GM23248 (cell line): Measurements from ENCODE around the gene MPRIP. TPM values are rescaled to one million over a fixed set of nuclear protein-coding genes. Genes with fewer than 3 reads are reported as not detected.

ENCODE experiments used
- DNase-seq: peaks from one replicate; pipeline ENCODE4 v3.0.0-alpha.2; 2015
- H2AFZ ChIP-seq: fragments of 200-600 bp; sonication (generic); 2 replicates; pipeline ENCODE4 v1.6.1; 2016; ENCODE audit warnings: antibody characterized with exemption
- H3F3A ChIP-seq: fragments of 200-600 bp; sonication (generic); 2 replicates; pipeline ENCODE4 v1.6.1; 2016; ENCODE audit warnings: mild to moderate bottlenecking, antibody characterized with exemption, mixed run types; ENCODE audit not compliant: insufficient read depth
- H3K27ac ChIP-seq: fragments of 200-600 bp; sonication (generic); 2 replicates; pipeline ENCODE4 v1.5.1; 2016; ENCODE audit warnings: mild to moderate bottlenecking
- H3K27me3 ChIP-seq: fragments of 200-600 bp; sonication (generic); replicated peaks from 2 replicates; pipeline ENCODE4 v1.6.1; 2016; ENCODE audit warnings: mild to moderate bottlenecking; ENCODE audit not compliant: insufficient read depth
- H3K36me3 ChIP-seq: fragments of 200-600 bp; sonication (generic); 2 replicates; pipeline ENCODE4 v1.6.1; 2016; ENCODE audit warnings: low read depth, mild to moderate bottlenecking
- H3K4me1 ChIP-seq: fragments of 200-600 bp; sonication (generic); 2 replicates; pipeline ENCODE4 v1.6.1; 2016; ENCODE audit warnings: mild to moderate bottlenecking; ENCODE audit not compliant: insufficient read depth
- H3K4me2 ChIP-seq: fragments of 200-600 bp; sonication (generic); one replicate; pipeline ENCODE4 v1.6.1; 2016; ENCODE audit warnings: mild to moderate bottlenecking; ENCODE audit not compliant: unreplicated experiment
- H3K4me3 ChIP-seq: fragments of 200-600 bp; sonication (generic); 2 replicates; pipeline ENCODE4 v1.5.1; 2016; ENCODE audit warnings: mild to moderate bottlenecking
- H3K79me2 ChIP-seq: fragments of 200-600 bp; sonication (generic); 2 replicates; pipeline ENCODE4 v1.6.1; 2016; ENCODE audit warnings: mild to moderate bottlenecking; ENCODE audit not compliant: insufficient read depth
- H3K9ac ChIP-seq: fragments of 200-600 bp; sonication (generic); 2 replicates; pipeline ENCODE4 v1.6.1; 2016; ENCODE audit warnings: mild to moderate bottlenecking
- H3K9me2 ChIP-seq: fragments of 200-600 bp; sonication (generic); 2 replicates; pipeline ENCODE4 v1.6.1; 2016; ENCODE audit warnings: mixed run types, mild to moderate bottlenecking, moderate library complexity; ENCODE audit not compliant: insufficient read depth
- H3K9me3 ChIP-seq: fragments of 200-600 bp; sonication (generic); one replicate; pipeline ENCODE4 v1.6.1; 2017; ENCODE audit warnings: low read depth
- H4K20me1 ChIP-seq: fragments of 200-600 bp; sonication (generic); 2 replicates; pipeline ENCODE4 v1.6.0; 2016; ENCODE audit not compliant: insufficient read depth
- EZH2 ChIP-seq: fragments of 200-600 bp; sonication (generic); IDR thresholded peaks from 2 replicates; pipeline ENCODE4 v1.6.1; 2018; ENCODE audit warnings: antibody characterized with exemption, mild to moderate bottlenecking; ENCODE audit not compliant: insufficient read depth, poor library complexity, severe bottlenecking
- EZH2phosphoT487 ChIP-seq: fragments of 200-600 bp; sonication (generic); IDR thresholded peaks from 2 replicates; pipeline ENCODE4 v1.6.1; 2018; ENCODE audit warnings: antibody characterized with exemption, moderate library complexity, mild to moderate bottlenecking, low read depth; ENCODE audit not compliant: insufficient read depth
- WGBS, 2 experiments: methylation state at CpG; one replicate each; pipeline ENCODE4 v1.1.6; 2015 to 2017; ENCODE audit warnings: low lambda C conversion rate in 2 of 2, low coverage in 1 of 2; ENCODE audit errors: missing lambda C conversion rate in 2 of 2; 5-methylcytosine and 5-hydroxymethylcytosine counted together
- in situ Hi-C: fragments of 300-500 bp; cut with MboI; formaldehyde crosslinking; loops from 2 replicates; pipeline ENCODE4 v1.15.0; 2020
- polyA plus RNA-seq: library from polyadenylated mRNA; unstranded; fragments of >200 nt; fragmentation: Nextera tagmentation; extraction: Ambion mirVana; gene quantifications from 2 replicates; pipeline ENCODE4 v1.2.1, GENCODE V29; 2016
- total RNA-seq: library from RNA; depleted of rRNA; stranded (reverse); fragments of >200 nt; shearing (Covaris generic); gene quantifications from 2 replicates; pipeline ENCODE4 v1.2.3, GENCODE V29; 2014

MPRIP gene
- total and polyA plus RNA-seq, 2 experiments from 2014 or later, result 73.5 to 292 TPM

DNA sequence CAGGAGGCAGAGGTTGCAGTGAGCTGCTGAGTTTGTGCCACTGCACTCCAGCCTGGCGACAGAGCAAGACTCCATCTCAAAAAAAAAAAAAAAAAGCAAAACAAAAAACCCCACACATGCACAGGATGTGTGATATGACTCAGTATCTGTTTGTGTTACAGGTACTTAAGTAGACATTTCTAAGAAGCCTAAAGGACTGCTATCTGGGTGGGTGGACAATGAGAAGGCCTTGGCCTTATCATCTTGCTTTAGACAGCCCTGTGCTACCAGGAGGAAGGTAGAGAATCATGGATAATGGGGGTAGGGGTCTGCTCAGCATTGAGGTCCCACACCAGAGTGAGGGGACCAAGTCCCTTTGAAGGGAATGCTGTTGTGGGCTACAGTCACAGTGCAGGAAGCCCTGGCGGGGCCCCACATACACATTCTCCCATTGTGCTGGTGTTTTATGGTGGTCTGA lies 137.1 kb downstream of the MPRIP start:
- Histone ChIP-seq H3K4me2 (no peak overlapping the region), H3K4me3 (no peak overlapping the region), H3F3A (peaks cover 8% of the 10 kb centered on the region; the same call in 1 of the 2 replicates), H3K4me1 (no peaks in the 10 kb centered on the region), H3K9ac (no peak overlapping the region), H3K79me2 (no peaks in the 10 kb centered on the region), H3K9me3 (no peaks in the 10 kb centered on the region), H3K36me3 (peaks cover 68% of the 10 kb centered on the region), H3K9me2 (no peaks in the 10 kb centered on the region), H3K27me3 (no peaks in the 10 kb centered on the region), H2AFZ (no peak overlapping the region), H4K20me1 (no peaks in the 10 kb centered on the region), H3K27ac (no peak overlapping the region)
- in situ Hi-C loops, result no loop called here
- no peak for TF ChIP-seq EZH2phosphoT487
- no peak for TF ChIP-seq EZH2
- DNase-seq, result no peak
- WGBS, 2 experiments, result 95 to 100% methylated on average over 2 of the region's 2 CpGs

DNA sequence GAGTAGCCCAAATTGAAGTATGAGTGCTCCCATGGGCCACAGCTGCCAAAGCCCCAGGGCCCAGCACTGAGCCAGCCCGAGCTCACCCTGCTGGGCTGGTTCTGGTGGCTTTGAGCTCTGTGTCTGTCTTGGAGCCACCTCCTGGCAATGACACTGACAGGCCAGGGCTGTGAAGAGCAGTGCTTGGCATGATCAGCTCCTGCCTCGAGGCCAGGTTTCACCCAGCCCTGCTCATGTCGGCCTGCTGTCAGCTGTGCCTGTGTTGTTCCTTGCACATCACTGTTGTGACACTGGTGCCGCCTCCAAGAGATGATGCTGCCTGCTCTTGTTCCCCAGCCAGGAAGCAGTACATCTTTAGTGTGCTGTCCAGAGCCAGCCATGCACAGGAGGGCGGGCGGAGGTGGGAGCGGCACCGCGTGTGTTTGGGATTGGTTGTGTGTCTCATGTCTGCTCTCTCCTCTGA lies 137.9 kb downstream of the MPRIP start:
- TF ChIP-seq EZH2 (no peak), EZH2phosphoT487 (no peak)
- Histone ChIP-seq H3K9ac (no peak overlapping the region), H3K36me3 (peaks cover 66% of the 10 kb centered on the region)

DNA sequence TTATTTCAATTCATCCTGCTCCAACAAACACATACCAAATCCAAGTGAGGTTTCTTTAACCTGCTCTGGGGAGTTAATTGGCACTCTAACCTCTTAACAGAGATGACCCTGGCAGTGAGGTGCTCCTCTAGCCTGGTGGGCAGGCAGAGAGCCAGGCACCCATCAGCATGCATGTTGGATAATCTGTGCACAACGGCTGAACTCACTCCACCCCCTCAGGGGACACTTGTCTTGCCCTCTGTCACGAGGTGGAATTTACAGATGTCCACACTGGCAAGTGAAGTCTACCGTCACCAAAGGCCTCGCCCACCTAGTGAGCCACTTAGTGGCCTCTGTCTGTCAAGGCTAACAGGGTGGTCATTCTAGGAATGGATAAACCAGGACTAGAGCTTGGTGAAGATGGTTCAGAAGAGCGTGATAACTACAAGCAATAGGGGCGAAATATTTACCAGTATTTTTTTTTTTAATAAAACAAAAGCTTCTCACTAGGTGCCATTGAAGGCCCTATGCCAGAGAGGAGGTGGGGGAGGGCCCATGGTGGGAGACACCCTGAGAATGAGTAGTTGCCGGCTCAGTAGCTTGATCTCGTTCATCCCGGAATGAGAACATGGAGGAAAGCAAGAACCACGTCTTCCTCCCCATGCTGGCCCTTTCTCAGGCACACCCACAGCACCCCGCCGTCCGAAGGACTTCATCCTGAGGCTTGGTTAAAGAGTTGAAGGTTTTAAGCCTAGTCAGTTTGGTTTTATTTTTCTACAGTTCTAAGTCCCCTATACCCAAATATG lies 138.7 kb downstream of the MPRIP start:
- 78 to 80% methylated on average over 13 of the region's 13 CpGs for WGBS, 2 experiments
- in situ Hi-C loops, result no loop called here
- no peaks in the 10 kb centered on the region for H3K9me2 ChIP-seq
- no peaks in the 10 kb centered on the region for H3K9me3 ChIP-seq
- TF ChIP-seq EZH2, result no peak
- TF ChIP-seq EZH2phosphoT487, result no peak
- no peaks in the 10 kb centered on the region for H3K27me3 ChIP-seq
- peaks cover 16% of the 10 kb centered on the region; the same call in 1 of the 2 replicates for H3F3A ChIP-seq
- H3K4me1 ChIP-seq, result no peaks in the 10 kb centered on the region
- H3K4me2 ChIP-seq, result no peak overlapping the region
- DNase-seq, result no peak
- H3K4me3 ChIP-seq, result no peak overlapping the region
- H3K27ac ChIP-seq, result no peak overlapping the region
- H2AFZ ChIP-seq, result no peak overlapping the region
- H3K79me2 ChIP-seq, result no peaks in the 10 kb centered on the region
- H3K9ac ChIP-seq, result no peak overlapping the region
- H4K20me1 ChIP-seq, result no peaks in the 10 kb centered on the region
- peaks cover 73% of the 10 kb centered on the region for H3K36me3 ChIP-seq

More for the DNA sequence above, 137.9 kb downstream of the MPRIP start:
- in situ Hi-C loops, result no loop called here
- H3K9me2 ChIP-seq, result no peaks in the 10 kb centered on the region
- WGBS, 2 experiments, result 76 to 91% methylated on average over 7 to 9 of the region's 9 CpGs
- H3K79me2 ChIP-seq, result no peaks in the 10 kb centered on the region
- H3F3A ChIP-seq, result peaks cover 10% of the 10 kb centered on the region; the same call in 1 of the 2 replicates
- no peaks in the 10 kb centered on the region for H3K9me3 ChIP-seq
- DNase-seq, result no peak
- H3K27me3 ChIP-seq, result no peaks in the 10 kb centered on the region
- no peak overlapping the region for H2AFZ ChIP-seq
- no peak overlapping the region for H3K27ac ChIP-seq
- H3K4me2 ChIP-seq, result no peak overlapping the region
- no peak overlapping the region for H3K4me3 ChIP-seq
- H3K4me1 ChIP-seq, result no peaks in the 10 kb centered on the region
- H4K20me1 ChIP-seq, result no peaks in the 10 kb centered on the region

DNA sequence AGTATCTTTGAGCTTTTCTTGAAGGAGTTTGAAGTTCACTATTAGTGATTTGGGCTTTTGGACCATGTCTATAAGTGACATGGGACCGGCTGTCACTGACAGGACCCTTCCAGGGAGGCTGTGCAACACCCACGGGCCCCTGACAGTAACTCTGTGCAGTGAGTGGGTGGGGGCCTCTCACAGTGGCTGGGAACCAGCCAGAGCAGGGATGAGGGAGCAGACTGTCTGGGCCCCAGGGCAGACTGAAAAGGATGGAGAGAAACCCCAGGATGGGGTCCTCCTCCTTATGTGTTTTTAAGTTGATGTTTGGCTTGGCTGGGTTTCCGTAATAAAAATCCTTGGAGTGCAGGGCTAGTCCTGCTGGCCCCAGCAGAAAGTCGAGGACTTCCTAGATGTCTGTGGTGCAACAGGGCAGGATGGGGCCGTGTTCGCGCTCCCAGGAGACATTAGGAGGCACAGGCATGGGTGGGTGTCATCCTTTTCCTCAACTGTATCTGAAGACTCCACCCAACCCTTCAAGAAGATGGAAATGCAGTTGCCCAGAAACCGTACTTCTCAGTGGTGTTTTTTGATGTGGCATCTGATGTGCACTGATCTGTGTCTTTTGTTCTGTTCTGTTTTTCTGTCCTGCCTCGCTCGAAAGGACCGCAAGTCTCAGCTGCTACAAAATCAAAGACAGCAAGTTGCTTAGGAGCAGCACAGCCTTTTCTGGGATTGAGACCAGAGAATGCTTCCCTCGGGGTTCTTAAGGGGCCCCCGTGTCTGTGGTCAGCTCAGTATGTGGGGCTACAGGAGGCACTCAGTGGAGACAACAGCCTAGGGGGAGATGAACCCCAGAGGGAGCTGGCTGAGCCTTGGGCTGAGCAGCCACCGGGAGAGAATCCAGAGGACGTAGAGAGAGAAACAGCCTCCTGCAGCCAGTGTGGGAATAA lies 139.7 kb downstream of the MPRIP start:
- 89 to 90% methylated on average over 15 of the region's 15 CpGs for WGBS, 2 experiments
- Histone ChIP-seq H3K4me2 (no peak overlapping the region), H3K79me2 (no peaks in the 10 kb centered on the region), H3K9ac (no peak overlapping the region), H3K36me3 (peaks cover 79% of the 10 kb centered on the region), H3K27me3 (no peaks in the 10 kb centered on the region), H3K4me1 (no peaks in the 10 kb centered on the region), H2AFZ (no peak overlapping the region), H3F3A (peaks cover 23% of the 10 kb centered on the region; the same call in 1 of the 2 replicates), H4K20me1 (no peaks in the 10 kb centered on the region), H3K4me3 (no peak overlapping the region), H3K27ac (no peak overlapping the region), H3K9me3 (no peaks in the 10 kb centered on the region), H3K9me2 (no peaks in the 10 kb centered on the region)
- TF ChIP-seq EZH2phosphoT487 (no peak), EZH2 (no peak)
- in situ Hi-C loops, result no loop called here
- no peak for DNase-seq
